Stomach (tissue), 9 donors: Measurements from ENCODE around the gene ZBTB18. TPM values are rescaled to one million over a fixed set of nuclear protein-coding genes. Genes with fewer than 3 reads are reported as not detected.

Source experiments
- DNase-seq, 2 donors: peaks; one replicate each; pipeline versions ENCODE4 v3.0.0 to v3.0.0-alpha.2; 2013 to 2019
- H3K27ac ChIP-seq, 5 donors: fragments of 200-600 bp in 4 of 5; sonication (generic) in 4 of 5; one replicate each; pipeline ENCODE4 v1.5.1; 2013 to 2019; ENCODE audit warnings: mild to moderate bottlenecking in 1 of 5, moderate library complexity in 1 of 5
- H3K27me3 ChIP-seq, 3 donors: fragments of 200-600 bp; sonication (generic); one replicate each; pipeline ENCODE4 v1.5.1; 2017 to 2019; ENCODE audit warnings: mixed run types in 1 of 3
- H3K36me3 ChIP-seq, 4 donors: fragments of 200-600 bp; sonication (generic); 1 replicate in 3 of 4; 2 replicates in 1 of 4; pipeline ENCODE4 v1.5.1; 2016 to 2019
- H3K4me1 ChIP-seq, 4 donors: fragments of 200-600 bp; sonication (generic); one replicate each; pipeline ENCODE4 v1.5.1; 2016 to 2019
- H3K4me3 ChIP-seq, 4 donors: fragments of 200-600 bp; sonication (generic) in 3 of 4; one replicate each; pipeline ENCODE4 v1.5.1; 2016 to 2019; ENCODE audit warnings: mild to moderate bottlenecking in 1 of 4
- H3K9me3 ChIP-seq, 4 donors: fragments of 200-600 bp; sonication (generic); one replicate each; pipeline ENCODE4 v1.5.1; 2016 to 2019
- CTCF ChIP-seq, 7 experiments: fragments of 450-650 bp in 4 of 7; fragments of 200-600 bp in 3 of 7; sonication (generic) in 3 of 7; IDR thresholded peaks; one replicate each; pipeline ENCODE4 v1.5.1; 2016 to 2019; ENCODE audit warnings: antibody characterized with exemption in 7 of 7, control low read depth in 2 of 7, mild to moderate bottlenecking in 1 of 7
- EP300 ChIP-seq: sonication (generic); formaldehyde crosslinking; IDR thresholded peaks from one replicate; pipeline ENCODE4 v1.6.1; 2017; ENCODE audit warnings: antibody characterized with exemption
- POLR2A ChIP-seq, 4 donors: fragments of 450-650 bp; IDR thresholded peaks; one replicate each; pipeline ENCODE4 v1.6.1; 2016; ENCODE audit warnings: antibody characterized with exemption in 4 of 4, control low read depth in 2 of 4, mild to moderate bottlenecking in 1 of 4, moderate library complexity in 1 of 4
- POLR2AphosphoS5 ChIP-seq, 3 donors: sonication (generic); formaldehyde crosslinking; IDR thresholded peaks; one replicate each; pipeline ENCODE4 v1.6.1; 2016; ENCODE audit warnings: antibody characterized with exemption in 3 of 3
- WGBS, 5 donors: extraction: QIAGEN DNeasy Blood & Tissue Kit in 3 of 5; methylation state at CpG; one replicate each; pipeline versions ENCODE4 v1.1.5 to v1.1.7; 2013 to 2018; 5-methylcytosine and 5-hydroxymethylcytosine counted together
- intact Hi-C: fragments of 100-400 bp; cut with DNase I; formaldehyde crosslinking; loops from one replicate; pipeline ENCODE4 v1.15.1; 2023; ENCODE audit warnings: low total_unique reads
- polyA plus RNA-seq, 3 donors: library from polyadenylated mRNA; stranded (reverse); fragments of 200-250 nt; gene quantifications; one replicate each; pipeline ENCODE4 v1.2.3, GENCODE V29; 2013
- total RNA-seq, 5 donors: library from RNA; depleted of rRNA; stranded (reverse); fragments of >200 nt; gene quantifications; one replicate each; pipeline versions ENCODE4 v1.1.0 to v1.2.3, GENCODE V29; 2014 to 2016
- donor health status: healthy with polysubstance abuse.
- donor health status: Bipolar disorder and iron deficiency.
- donor health status: healthy.

The ZBTB18 gene
- total and polyA plus RNA-seq, 8 donors = 5.7 to 27.2 (median 16.4) TPM

DNA sequence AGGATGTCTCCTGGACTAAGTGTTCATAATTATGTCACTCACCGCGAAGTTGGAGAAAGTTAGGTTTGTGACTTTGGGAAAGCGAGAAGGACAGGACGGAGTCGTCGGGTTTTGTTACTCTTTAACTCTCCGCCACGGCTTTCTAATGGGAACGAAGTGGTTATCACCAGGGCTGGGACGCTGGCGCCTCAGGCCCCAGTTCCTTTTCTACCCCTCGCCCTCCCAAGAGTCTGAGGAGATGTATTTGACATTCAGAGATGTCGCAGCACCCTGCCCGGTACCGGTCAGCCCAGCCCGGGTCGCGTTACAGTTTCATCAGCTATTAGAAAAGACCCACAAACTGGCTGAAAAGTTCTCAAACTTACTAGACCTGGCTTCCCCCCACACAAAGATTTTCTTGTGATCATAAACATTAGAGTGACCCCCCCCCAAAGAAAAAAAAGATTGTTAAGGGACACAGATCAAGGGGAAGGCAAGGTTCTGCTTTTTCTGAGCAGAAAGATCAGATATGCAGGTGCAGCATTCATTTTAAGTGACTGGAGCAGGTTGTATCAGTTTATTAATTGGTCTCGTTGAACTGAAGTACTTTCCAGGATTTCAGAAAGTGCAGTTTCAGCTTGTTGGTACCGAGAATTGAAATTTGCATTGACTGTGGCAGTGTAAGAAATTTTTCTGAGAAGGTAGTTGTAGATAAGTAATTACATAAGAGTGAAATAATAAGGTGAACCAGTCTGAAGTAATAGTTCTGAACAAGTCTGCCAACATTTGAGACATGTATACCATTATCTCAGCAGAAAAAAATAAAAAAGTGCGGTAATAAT, 859 bp upstream of the ZBTB18 start:
- TF ChIP-seq POLR2A (IDR thresholded peaks at IDR 0.05) = no peak
- no peak for TF ChIP-seq CTCF (IDR thresholded peaks at IDR 0.05)
- TF ChIP-seq POLR2AphosphoS5 (IDR thresholded peaks at IDR 0.05) = no peak
- TF ChIP-seq EP300 = no peak
- H3K27ac ChIP-seq = peak overlapping the region; percentile 87 to 100 (median 98)

GRCh38 chr1:244052016-244052727, 1.1 kb downstream of the ZBTB18 start:
- intact Hi-C loops = no loop called here
- Histone ChIP-seq H3K4me1 (peaks cover 8 to 60% (median 36%) of the 10 kb centered on the region in 4 donors), H3K4me3 (no peak overlapping the region), H3K27me3 (no peaks in the 10 kb centered on the region), H3K27ac (peak overlapping the region in 2 of 5 donors; percentile 87 to 98), H3K36me3 (peaks cover 15 to 31% (median 23%) of the 10 kb centered on the region in 4 donors), H3K9me3 (no peaks in the 10 kb centered on the region)
- TF ChIP-seq POLR2A (IDR thresholded peaks at IDR 0.05) = no peak
- no peak for TF ChIP-seq CTCF (IDR thresholded peaks at IDR 0.05)
- TF ChIP-seq EP300 = no peak
- 16 to 39% (median 27%) methylated on average over 5 of the region's 5 CpGs for WGBS, 5 donors
- DNase-seq = peak in 1 of 2 donors; percentile 47

More for the DNA sequence above, 859 bp upstream of the ZBTB18 start:
- Histone ChIP-seq H3K27me3 (no peaks in the 10 kb centered on the region), H3K4me3 (peak overlapping the region; percentile 65 to 85 (median 81)), H3K4me1 (peaks cover 8 to 48% (median 34%) of the 10 kb centered on the region in 4 donors), H3K36me3 (peaks cover 13 to 17% (median 16%) of the 10 kb centered on the region in 4 donors), H3K9me3 (no peaks in the 10 kb centered on the region)
- 4 to 12% (median 5%) methylated on average over 21 of the region's 21 CpGs for WGBS, 5 donors
- peak in 1 of 2 donors; percentile 30 for DNase-seq
- intact Hi-C loops = no loop called here

- intact Hi-C loops = no loop called here
- Histone ChIP-seq H3K36me3 (peaks cover 15 to 31% (median 23%) of the 10 kb centered on the region in 4 donors), H3K9me3 (no peaks in the 10 kb centered on the region), H3K4me3 (no peak overlapping the region), H3K27ac (peak overlapping the region in 1 of 5 donors; percentile 98), H3K4me1 (peaks cover 8 to 61% (median 36%) of the 10 kb centered on the region in 4 donors), H3K27me3 (no peaks in the 10 kb centered on the region)
- no peak for DNase-seq
- 66 to 73% (median 69%) methylated on average over 6 of the region's 6 CpGs for WGBS, 5 donors
- TF ChIP-seq POLR2AphosphoS5 (IDR thresholded peaks at IDR 0.05) (no peak), POLR2A (IDR thresholded peaks at IDR 0.05) (no peak), EP300 (no peak)
Measured at GRCh38 chr1:244052728-244053312, 1.7 kb downstream of the ZBTB18 start.

DNA sequence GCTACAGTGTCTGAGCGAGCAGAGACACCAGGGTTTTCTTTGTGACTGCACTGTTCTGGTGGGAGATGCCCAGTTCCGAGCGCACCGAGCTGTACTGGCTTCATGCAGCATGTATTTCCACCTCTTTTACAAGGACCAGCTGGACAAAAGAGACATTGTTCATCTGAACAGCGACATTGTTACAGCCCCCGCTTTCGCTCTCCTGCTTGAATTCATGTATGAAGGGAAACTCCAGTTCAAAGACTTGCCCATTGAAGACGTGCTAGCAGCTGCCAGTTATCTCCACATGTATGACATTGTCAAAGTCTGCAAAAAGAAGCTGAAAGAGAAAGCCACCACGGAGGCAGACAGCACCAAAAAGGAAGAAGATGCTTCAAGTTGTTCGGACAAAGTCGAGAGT, 2.7 kb downstream of the ZBTB18 start:
- no peaks in the 10 kb centered on the region for H3K27me3 ChIP-seq
- WGBS, 5 donors = 82 to 91% (median 89%) methylated on average over 11 of the region's 11 CpGs
- intact Hi-C loops = no loop called here
- no peaks in the 10 kb centered on the region for H3K9me3 ChIP-seq
- H3K4me1 ChIP-seq = peaks cover 8 to 61% (median 36%) of the 10 kb centered on the region in 4 donors
- H3K27ac ChIP-seq = no peak overlapping the region
- TF ChIP-seq POLR2A (IDR thresholded peaks at IDR 0.05) (no peak), EP300 (no peak), POLR2AphosphoS5 (IDR thresholded peaks at IDR 0.05) (no peak), CTCF (IDR thresholded peaks at IDR 0.05) (no peak)
- peaks cover 15 to 31% (median 23%) of the 10 kb centered on the region in 4 donors for H3K36me3 ChIP-seq
- H3K4me3 ChIP-seq = no peak overlapping the region
- peak in 1 of 2 donors; percentile 21 for DNase-seq
